Thyroid gland (tissue), 4 donors: ENCODE measurements around the gene LPCAT2. TPM values are rescaled to one million over a fixed set of nuclear protein-coding genes. Genes with fewer than 3 reads are reported as not detected.

Experiments
- DNase-seq, 2 donors: peaks; one replicate each; pipeline ENCODE4 v3.0.0-alpha.2; 2019
- H3K27ac ChIP-seq, 3 donors: fragments of 200-600 bp; sonication (generic); 1 replicate in 2 of 3; 2 replicates in 1 of 3; pipeline ENCODE4 v1.5.1; 2016 to 2019; ENCODE audit warnings: mild to moderate bottlenecking in 1 of 3, moderate library complexity in 1 of 3
- H3K27me3 ChIP-seq: fragments of 200-600 bp; sonication (generic); one replicate; pipeline ENCODE4 v1.5.1; 2019
- H3K36me3 ChIP-seq, 2 donors: fragments of 200-600 bp; sonication (generic); one replicate each; pipeline ENCODE4 v1.5.1; 2016 to 2019
- H3K4me1 ChIP-seq, 2 donors: fragments of 200-600 bp; sonication (generic); one replicate each; pipeline ENCODE4 v1.5.1; 2017 to 2019
- H3K4me3 ChIP-seq, 3 donors: fragments of 200-600 bp; sonication (generic); replicated peaks in 1 of 3; 1 replicate in 2 of 3; 2 replicates in 1 of 3; pipeline ENCODE4 v1.5.1; 2016; ENCODE audit warnings: mild to moderate bottlenecking in 1 of 3
- H3K9me3 ChIP-seq: fragments of 200-600 bp; sonication (generic); one replicate; pipeline ENCODE4 v1.5.1; 2017
- POLR2A ChIP-seq, 2 donors: fragments of 450-650 bp; IDR thresholded peaks; one replicate each; pipeline ENCODE4 v1.6.1; 2017; ENCODE audit warnings: antibody characterized with exemption in 2 of 2, mild to moderate bottlenecking in 2 of 2, moderate library complexity in 1 of 2
- WGBS, 2 donors: methylation state at CpG; one replicate each; pipeline ENCODE4 v1.1.5; 2017; 5-methylcytosine and 5-hydroxymethylcytosine counted together
- intact Hi-C: fragments of 100-400 bp; cut with DNase I; formaldehyde crosslinking; loops from one replicate; pipeline ENCODE4 v1.15.1; 2023
- total RNA-seq, 4 donors: library from RNA; depleted of rRNA; stranded (reverse); fragments of >200 nt; gene quantifications; one replicate each; pipeline ENCODE4 v1.2.3, GENCODE V29; 2016
- TF ChIP-seq, protein P1 (sequence below), 6 experiments: fragments of 200-600 bp in 3 of 6; fragments of 450-650 bp in 3 of 6; sonication (generic) in 3 of 6; IDR thresholded peaks; one replicate each; pipeline ENCODE4 v1.5.1; 2016 to 2019; ENCODE audit warnings: antibody characterized with exemption in 6 of 6, mild to moderate bottlenecking in 2 of 6, inconsistent platforms in 1 of 6, moderate library complexity in 1 of 6

LPCAT2 gene
- total RNA-seq, 4 donors from 2014 or later, result 115 to 274 (median 214) TPM

DNA sequence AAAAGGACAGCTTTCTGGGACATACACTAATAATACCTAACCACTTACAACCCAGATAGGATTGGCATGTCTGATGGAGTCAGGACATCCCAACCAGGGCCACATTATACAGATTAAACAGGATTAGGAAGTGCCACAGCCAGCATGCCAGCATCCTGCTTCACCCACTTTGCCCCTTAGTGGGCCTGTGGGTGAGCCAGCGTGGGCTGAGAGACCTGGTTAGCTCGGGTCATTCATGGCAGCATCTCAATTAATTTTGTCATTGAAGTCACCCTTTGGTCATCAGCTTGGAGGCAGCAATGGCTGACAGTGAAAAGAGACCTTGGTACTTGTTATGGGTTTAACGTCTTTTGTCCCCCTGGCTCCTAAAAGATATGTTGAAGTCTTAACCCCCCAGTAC is 117.0 kb downstream of the LPCAT2 start:
- H3K4me3 ChIP-seq, result no peak overlapping the region
- H3K27me3 ChIP-seq, result no peaks in the 10 kb centered on the region
- TF ChIP-seq, protein P1, sequence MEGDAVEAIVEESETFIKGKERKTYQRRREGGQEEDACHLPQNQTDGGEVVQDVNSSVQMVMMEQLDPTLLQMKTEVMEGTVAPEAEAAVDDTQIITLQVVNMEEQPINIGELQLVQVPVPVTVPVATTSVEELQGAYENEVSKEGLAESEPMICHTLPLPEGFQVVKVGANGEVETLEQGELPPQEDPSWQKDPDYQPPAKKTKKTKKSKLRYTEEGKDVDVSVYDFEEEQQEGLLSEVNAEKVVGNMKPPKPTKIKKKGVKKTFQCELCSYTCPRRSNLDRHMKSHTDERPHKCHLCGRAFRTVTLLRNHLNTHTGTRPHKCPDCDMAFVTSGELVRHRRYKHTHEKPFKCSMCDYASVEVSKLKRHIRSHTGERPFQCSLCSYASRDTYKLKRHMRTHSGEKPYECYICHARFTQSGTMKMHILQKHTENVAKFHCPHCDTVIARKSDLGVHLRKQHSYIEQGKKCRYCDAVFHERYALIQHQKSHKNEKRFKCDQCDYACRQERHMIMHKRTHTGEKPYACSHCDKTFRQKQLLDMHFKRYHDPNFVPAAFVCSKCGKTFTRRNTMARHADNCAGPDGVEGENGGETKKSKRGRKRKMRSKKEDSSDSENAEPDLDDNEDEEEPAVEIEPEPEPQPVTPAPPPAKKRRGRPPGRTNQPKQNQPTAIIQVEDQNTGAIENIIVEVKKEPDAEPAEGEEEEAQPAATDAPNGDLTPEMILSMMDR (IDR thresholded peaks at IDR 0.05), result no peak
- TF ChIP-seq POLR2A (IDR thresholded peaks at IDR 0.05), result no peak
- no peaks in the 10 kb centered on the region for H3K4me1 ChIP-seq
- H3K9me3 ChIP-seq, result no peaks in the 10 kb centered on the region
- H3K36me3 ChIP-seq, result no peaks in the 10 kb centered on the region
- no peak overlapping the region for H3K27ac ChIP-seq
- WGBS, 2 donors, result 95 to 100% methylated on average over 1 to 3 of the region's 3 CpGs
- no peak for DNase-seq
- intact Hi-C loops, result no loop called here

DNA sequence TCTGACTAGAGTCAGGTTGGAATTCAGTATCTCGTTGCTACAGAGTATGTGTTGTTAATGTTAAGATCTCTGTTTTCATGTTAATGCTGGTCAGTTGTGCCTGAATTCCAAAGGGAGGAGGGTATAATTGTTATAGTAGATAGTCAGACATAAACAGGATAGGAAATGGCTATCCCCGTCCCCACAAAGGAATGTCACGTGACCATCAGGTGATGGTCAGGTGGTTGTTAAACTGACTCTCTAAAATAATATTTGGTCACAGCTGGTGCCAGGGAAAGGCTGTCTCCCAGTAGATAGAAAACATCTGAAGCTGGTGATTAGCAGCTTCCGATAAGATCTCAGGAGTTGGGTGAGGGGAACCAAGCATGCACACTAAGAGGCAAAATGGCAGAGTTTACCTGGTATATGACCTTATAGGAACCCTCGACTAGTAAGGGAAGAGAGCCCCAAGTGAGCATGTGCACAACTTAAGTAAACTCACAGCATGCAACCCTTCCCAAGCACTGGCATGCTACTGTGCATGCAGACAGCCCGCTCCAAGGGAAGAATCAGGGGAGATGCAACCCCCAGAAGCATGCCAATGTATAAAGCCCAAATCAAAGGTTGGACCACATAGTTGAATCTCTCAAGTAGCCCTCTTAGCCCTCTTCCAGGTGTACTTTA is 119.6 kb downstream of the LPCAT2 start:
- 75 to 77% methylated on average over 6 of the region's 6 CpGs for WGBS, 2 donors
- intact Hi-C loops, result no loop called here
- TF ChIP-seq, protein P1 (IDR thresholded peaks at IDR 0.05), result no peak
- no peak for TF ChIP-seq POLR2A (IDR thresholded peaks at IDR 0.05)

DNA sequence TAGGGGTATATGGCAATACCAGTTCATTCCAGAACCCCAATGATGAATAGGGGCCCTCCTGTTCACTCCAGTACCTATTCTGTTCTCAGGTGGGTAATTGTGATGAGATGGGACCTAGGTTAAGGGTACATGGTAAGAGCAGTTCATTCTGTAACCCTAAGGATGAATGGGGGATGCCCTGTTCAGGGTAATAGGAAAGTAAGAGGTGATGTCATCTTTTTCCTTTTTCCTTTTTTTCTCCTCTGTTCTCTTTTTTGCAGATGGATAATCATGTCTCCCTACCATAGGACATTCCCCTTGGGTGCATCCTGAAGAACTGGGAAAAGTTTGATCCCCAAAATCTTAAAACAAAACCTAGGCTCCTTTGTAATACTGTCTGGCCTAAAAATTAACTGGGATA is 121.9 kb downstream of the LPCAT2 start:
- Histone ChIP-seq H3K36me3 (no peaks in the 10 kb centered on the region), H3K27ac (no peak overlapping the region), H3K4me3 (no peak overlapping the region), H3K4me1 (no peaks in the 10 kb centered on the region), H3K9me3 (no peaks in the 10 kb centered on the region), H3K27me3 (no peaks in the 10 kb centered on the region)
- intact Hi-C loops, result no loop called here
- DNase-seq, result no peak
- TF ChIP-seq POLR2A (IDR thresholded peaks at IDR 0.05), result no peak
- TF ChIP-seq, protein P1 (IDR thresholded peaks at IDR 0.05), result no peak

More for the DNA sequence above, 119.6 kb downstream of the LPCAT2 start:
- no peaks in the 10 kb centered on the region for H3K9me3 ChIP-seq
- no peaks in the 10 kb centered on the region for H3K27me3 ChIP-seq
- no peak overlapping the region for H3K4me3 ChIP-seq
- H3K4me1 ChIP-seq, result no peaks in the 10 kb centered on the region
- no peak overlapping the region for H3K27ac ChIP-seq
- no peak for DNase-seq
- no peaks in the 10 kb centered on the region for H3K36me3 ChIP-seq

DNA sequence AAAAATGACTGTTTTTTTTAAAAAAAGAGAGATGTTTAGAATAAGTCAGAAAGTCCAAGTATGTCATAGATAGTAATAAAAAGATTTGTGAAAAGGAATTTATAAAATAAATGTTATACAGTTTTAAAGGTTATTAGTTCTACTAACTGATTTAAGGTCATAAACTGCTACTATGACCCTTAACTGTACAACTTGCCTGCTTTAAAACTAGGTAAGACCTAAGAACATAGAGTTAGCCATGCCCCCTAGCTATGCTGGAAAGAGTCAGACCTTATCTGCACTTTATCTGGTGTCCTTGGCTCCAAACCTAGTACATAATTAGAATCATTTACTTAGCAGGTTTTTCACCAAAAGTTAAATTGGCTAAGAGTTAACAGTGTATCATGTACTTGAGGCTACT is 123.4 kb downstream of the LPCAT2 start:
- TF ChIP-seq, protein P1 (IDR thresholded peaks at IDR 0.05), result no peak
- TF ChIP-seq POLR2A (IDR thresholded peaks at IDR 0.05), result no peak
- intact Hi-C loops, result no loop called here
- no peak for DNase-seq
- Histone ChIP-seq H3K4me1 (peaks cover 0 to 6% of the 10 kb centered on the region in 2 donors), H3K27ac (no peak overlapping the region), H3K4me3 (no peak overlapping the region), H3K9me3 (no peaks in the 10 kb centered on the region), H3K27me3 (no peaks in the 10 kb centered on the region), H3K36me3 (no peaks in the 10 kb centered on the region)

DNA sequence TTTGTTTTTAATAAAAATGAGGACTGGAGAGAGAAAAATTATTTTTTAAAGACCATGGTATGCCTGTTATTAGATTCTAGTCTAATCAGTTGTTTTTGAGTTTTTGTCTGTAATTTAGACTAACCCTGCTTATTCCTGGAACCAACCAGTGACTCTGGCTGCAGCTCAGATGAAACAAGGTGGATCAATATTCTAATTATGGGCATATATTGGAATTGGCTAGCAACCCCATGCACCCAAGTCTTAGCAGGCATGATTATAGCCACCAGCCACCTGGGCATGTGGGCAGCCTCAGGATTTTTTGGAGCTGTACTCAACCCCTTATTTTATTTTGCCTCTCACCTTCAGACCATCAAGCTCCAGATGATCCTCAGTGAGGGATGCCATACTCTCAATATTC is 125.3 kb downstream of the LPCAT2 start:
- peaks cover 0 to 8% of the 10 kb centered on the region in 2 donors for H3K4me1 ChIP-seq
- TF ChIP-seq, protein P1 (IDR thresholded peaks at IDR 0.05), result no peak
- TF ChIP-seq POLR2A (IDR thresholded peaks at IDR 0.05), result no peak
- no peak for DNase-seq
- intact Hi-C loops, result no loop called here
- no peak overlapping the region for H3K4me3 ChIP-seq
- no peaks in the 10 kb centered on the region for H3K36me3 ChIP-seq
- H3K27me3 ChIP-seq, result no peaks in the 10 kb centered on the region
- H3K9me3 ChIP-seq, result no peaks in the 10 kb centered on the region
- H3K27ac ChIP-seq, result no peak overlapping the region

Other genes starting within 250 kb of the LPCAT2 start
- under 1 TPM; 0.13 to 0.93 (median 0.39) TPM for gene IRX6, start 184.9 kb upstream of the LPCAT2 start, total RNA-seq
- gene MMP2, start 29.9 kb upstream of the LPCAT2 start, total RNA-seq, result 100 to 1,000 TPM in 3 of 4 donors, 10 to 100 TPM in 1; 94.9 to 286 (median 216) TPM
- 10 to 100 TPM in 1 of 4 donors, 1 to 10 TPM in 3; 6.9 to 10.6 (median 8.3) TPM for gene CAPNS2, start 57.6 kb downstream of the LPCAT2 start, total RNA-seq
- gene SLC6A2, start 146.9 kb downstream of the LPCAT2 start, total RNA-seq, result not detected